ENCODE results near the gene TMEM267. TPM values are rescaled to one million over a fixed set of nuclear protein-coding genes. Genes with fewer than 3 reads are reported as not detected.

Gene TMEM267
- total and polyA plus RNA-seq, 9 donors, result 6.3 to 23.0 (median 9.2) TPM

DNA sequence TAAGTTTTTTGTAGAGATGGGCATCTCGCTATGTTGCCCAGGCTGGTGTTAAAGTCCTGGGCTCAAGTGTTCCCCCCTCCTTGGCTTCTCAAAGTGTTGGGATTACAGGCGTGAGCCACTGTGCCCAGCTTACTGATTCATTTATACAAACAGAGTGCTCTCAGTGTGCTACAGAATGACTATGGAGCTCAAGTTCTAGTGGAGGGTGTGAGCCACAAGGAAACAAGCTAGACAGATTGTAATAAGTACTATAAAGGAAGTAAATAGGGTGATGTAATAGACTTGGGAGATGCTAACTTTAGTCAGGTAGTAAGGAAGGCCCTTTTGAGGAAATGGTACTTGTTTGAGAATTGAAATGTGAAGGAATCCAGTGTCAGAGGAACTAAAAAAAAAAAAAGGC, 1.7 kb upstream of the TMEM267 start:
- Histone ChIP-seq H3K36me3 (no peaks in the 10 kb centered on the region), H3K9me3 (no peaks in the 10 kb centered on the region), H3K4me1 (ENCODE audit: insufficient read depth) (peaks cover 3% of the 10 kb centered on the region), H3K4me3 (no peak overlapping the region), H3K27ac (no peak overlapping the region), H3K27me3 (no peaks in the 10 kb centered on the region)
- 93 to 98% (median 95%) methylated on average over 2 of the region's 2 CpGs for WGBS, 3 donors
- no peak for DNase-seq
- TF ChIP-seq POLR2A (IDR thresholded peaks at IDR 0.05) (no peak), EP300 (IDR thresholded peaks at IDR 0.05) (no peak), CTCF (IDR thresholded peaks at IDR 0.05) (no peak)
- intact Hi-C loops (cut with DNase I), result loop anchor here in 1 of 4 donors (10.0 kb wide), 1 partner anchor 671 kb away; the partner anchor contains the start of gene SELENOP

DNA sequence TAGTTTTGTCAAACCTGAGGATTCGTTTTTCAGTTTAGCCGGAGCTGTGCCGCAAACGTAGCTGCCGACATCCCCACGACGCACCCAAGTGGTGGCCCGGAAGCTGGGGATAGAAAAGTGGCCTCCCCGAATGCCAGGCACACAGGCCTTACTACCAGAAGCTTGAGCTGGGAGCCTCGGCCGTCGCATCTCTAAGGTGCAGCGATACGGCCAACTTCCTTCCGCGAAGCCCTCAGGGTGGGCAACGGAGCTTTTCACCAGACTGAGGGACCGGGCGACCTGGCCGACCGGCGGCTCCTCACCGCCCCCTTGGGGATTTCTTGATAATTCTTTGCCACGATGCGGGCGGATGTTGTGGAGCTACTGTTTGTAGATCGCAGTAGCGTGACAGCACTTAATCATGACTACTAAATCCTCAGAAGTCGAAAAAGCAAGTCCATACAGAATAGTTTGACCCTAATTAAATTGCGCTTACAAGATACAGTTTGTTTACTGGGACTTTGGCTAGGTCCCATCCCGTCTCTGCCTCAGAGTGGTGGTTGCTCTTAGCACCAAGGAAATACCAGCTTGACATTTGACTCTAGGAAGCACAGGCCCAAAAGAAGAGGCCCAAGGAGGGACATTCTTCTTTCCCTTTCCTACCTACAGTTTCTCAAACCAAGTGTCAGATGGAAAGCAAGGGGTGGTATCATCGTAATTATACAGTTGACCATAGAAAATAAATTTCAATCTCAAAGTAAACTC, 613 bp upstream of the TMEM267 start:
- TF ChIP-seq POLR2A (IDR thresholded peaks at IDR 0.05) (no peak), EP300 (IDR thresholded peaks at IDR 0.05) (no peak), CTCF (IDR thresholded peaks at IDR 0.05) (peak; percentile 62 to 69 (median 65))
- Histone ChIP-seq H3K4me1 (ENCODE audit: insufficient read depth) (peaks cover 3% of the 10 kb centered on the region), H3K9me3 (no peaks in the 10 kb centered on the region), H3K36me3 (no peaks in the 10 kb centered on the region), H3K4me3 (peak overlapping the region; percentile 83), H3K27me3 (no peaks in the 10 kb centered on the region), H3K27ac (peak overlapping the region; percentile 88 to 94)
- intact Hi-C loops (cut with DNase I), result loop anchor here in 1 of 4 donors (5.0 to 10.0 kb wide), 2 partner anchors 73 to 669 kb away; partner anchors contain the start of genes PAIP1 and SELENOP
- peak; percentile 77 to 85 (median 82) for DNase-seq
- WGBS, 3 donors, result 3% methylated on average over 32 of the region's 32 CpGs

GRCh38 chr5:43482490-43483297, 971 bp downstream of the TMEM267 start:
- no peak for DNase-seq
- Histone ChIP-seq H3K4me3 (peak overlapping the region; percentile 83), H3K4me1 (ENCODE audit: insufficient read depth) (peaks cover 3% of the 10 kb centered on the region), H3K27me3 (no peaks in the 10 kb centered on the region), H3K36me3 (no peaks in the 10 kb centered on the region), H3K27ac (peak overlapping the region in 1 of 2 donors; percentile 94), H3K9me3 (no peaks in the 10 kb centered on the region)
- intact Hi-C loops (cut with DNase I), result loop anchor here in 1 of 4 donors (5.0 to 10.0 kb wide), 2 partner anchors 75 to 668 kb away; partner anchors contain the start of genes PAIP1 and SELENOP
- TF ChIP-seq EP300 (IDR thresholded peaks at IDR 0.05), result no peak
- TF ChIP-seq POLR2A (IDR thresholded peaks at IDR 0.05), result no peak
- TF ChIP-seq CTCF (IDR thresholded peaks at IDR 0.05), result no peak
- WGBS, 3 donors, result 29 to 36% (median 31%) methylated on average over 6 of the region's 6 CpGs

- Histone ChIP-seq H3K36me3 (no peaks in the 10 kb centered on the region), H3K27ac (no peak overlapping the region), H3K4me1 (ENCODE audit: insufficient read depth) (no peaks in the 10 kb centered on the region), H3K27me3 (no peaks in the 10 kb centered on the region), H3K9me3 (no peaks in the 10 kb centered on the region), H3K4me3 (no peak overlapping the region)
- TF ChIP-seq POLR2A (IDR thresholded peaks at IDR 0.05), result no peak
- no peak for TF ChIP-seq EP300 (IDR thresholded peaks at IDR 0.05)
- no peak for TF ChIP-seq CTCF (IDR thresholded peaks at IDR 0.05)
- intact Hi-C loops (cut with DNase I), result no loop called here
- 95 to 98% (median 96%) methylated on average over 6 of the region's 6 CpGs for WGBS, 3 donors
- no peak for DNase-seq
Measured at GRCh38 chr5:43469671-43470391, 13.8 kb downstream of the TMEM267 start.

All from ovary (tissue), 9 donors.